IMR-90 (cell line): Measurements from ENCODE around the gene PDE4A. TPM values are rescaled to one million over a fixed set of nuclear protein-coding genes. Genes with fewer than 3 reads are reported as not detected.

ENCODE experiments used
- ATAC-seq: fragments of 200-7000 bp; cut with Tn5 transposase; 2 replicates; pipeline ENCODE4 v1.9.1; 2020; ENCODE audit warnings: low read depth, mild to moderate bottlenecking, moderate library complexity
- BruUV-seq: library from RNA; stranded (reverse); fragments of 400-500 nt; replicated peaks from 2 replicates; lab custom pipeline; 2021; lab: Mats Ljungman, UMichigan
- CTCF ChIA-PET: fragments of 300-600 bp; formaldehyde crosslinking; extraction: SDS; loops from one replicate; lab custom pipeline; 2021; ENCODE audit warnings: antibody characterized with exemption; lab: Yijun Ruan, JAX
- POLR2A ChIA-PET: fragments of 300-600 bp; sonication (Branson Sonifier 250); formaldehyde crosslinking; loops from one replicate; lab custom pipeline; 2022; ENCODE audit warnings: antibody characterized with exemption; ENCODE audit not compliant: unreplicated experiment; lab: Charles Lee
- DNase-seq: peaks from one replicate; pipeline ENCODE4 v3.0.0; 2013
- H2AFZ ChIP-seq: replicated peaks from 2 replicates; pipeline ENCODE3; 2013; ENCODE audit warnings: low read length, mild to moderate bottlenecking; ENCODE audit not compliant: poor library complexity
- H2AK5ac ChIP-seq: 2 replicates; pipeline ENCODE4 v1.6.1; 2013; ENCODE audit warnings: low read depth, low read length, inconsistent platforms
- H2AK9ac ChIP-seq: replicated peaks from 2 replicates; pipeline ENCODE3; 2013; ENCODE audit warnings: mild to moderate bottlenecking, low read depth, low read length, moderate library complexity; ENCODE audit not compliant: poor library complexity
- H2BK120ac ChIP-seq: 2 replicates; pipeline ENCODE4 v1.6.1; 2013; ENCODE audit warnings: low read depth, low read length, inconsistent platforms
- H2BK15ac ChIP-seq: 3 replicates; pipeline ENCODE4 v1.6.1; 2013; ENCODE audit warnings: low read depth, low read length, inconsistent platforms
- H2BK20ac ChIP-seq: 2 replicates; pipeline ENCODE4 v1.6.1; 2013; ENCODE audit warnings: low read depth, mild to moderate bottlenecking, inconsistent platforms, low read length, moderate library complexity
- H2BK5ac ChIP-seq: 2 replicates; pipeline ENCODE4 v1.6.1; 2013; ENCODE audit warnings: mild to moderate bottlenecking, low read depth, low read length, inconsistent platforms; ENCODE audit not compliant: poor library complexity, severe bottlenecking
- H3K14ac ChIP-seq: replicated peaks from 2 replicates; pipeline ENCODE4 v1.6.1; 2013; ENCODE audit warnings: low read depth, low read length, inconsistent platforms
- H3K18ac ChIP-seq: 2 replicates; pipeline ENCODE4 v1.6.1; 2013; ENCODE audit warnings: low read depth, low read length, control low read depth
- H3K23ac ChIP-seq: 2 replicates; pipeline ENCODE4 v1.6.1; 2013; ENCODE audit warnings: low read depth, low read length, inconsistent platforms
- H3K27ac ChIP-seq: 2 replicates; pipeline ENCODE4 v1.5.1; 2013; ENCODE audit warnings: mild to moderate bottlenecking, control low read depth, low read length; ENCODE audit not compliant: insufficient read depth
- H3K27me3 ChIP-seq: 2 replicates; pipeline ENCODE4 v1.6.1; 2013; ENCODE audit warnings: low read length; ENCODE audit not compliant: control insufficient read depth, insufficient read depth
- H3K36me3 ChIP-seq: 2 replicates; pipeline ENCODE4 v1.6.1; 2013; ENCODE audit warnings: low read length, mixed read lengths; ENCODE audit not compliant: control insufficient read depth, insufficient read depth
- H3K4ac ChIP-seq: 2 replicates; pipeline ENCODE4 v1.6.1; 2013; ENCODE audit warnings: low read depth, low read length, inconsistent platforms
- H3K4me1 ChIP-seq: 2 replicates; pipeline ENCODE4 v1.6.1; 2013; ENCODE audit warnings: low read length, mixed read lengths; ENCODE audit not compliant: control insufficient read depth, insufficient read depth
- H3K4me2 ChIP-seq: 2 replicates; pipeline ENCODE4 v1.6.1; 2013; ENCODE audit warnings: low read depth, mild to moderate bottlenecking, control low read depth, low read length, moderate library complexity
- H3K4me3 ChIP-seq: 2 replicates; pipeline ENCODE4 v1.5.1; 2013; ENCODE audit warnings: low read depth, mild to moderate bottlenecking, control low read depth, low read length, moderate library complexity; ENCODE audit not compliant: insufficient read depth
- H3K56ac ChIP-seq: 2 replicates; pipeline ENCODE4 v1.6.1; 2013; ENCODE audit warnings: low read length, inconsistent platforms; ENCODE audit not compliant: insufficient read depth; ENCODE audit errors: extremely low read depth
- H3K79me1 ChIP-seq, 2 experiments: 2 replicates each; pipeline ENCODE4 v1.6.1; 2013; ENCODE audit warnings: low read length in 2 of 2, inconsistent platforms in 1 of 2, low read depth in 1 of 2
- H3K9ac ChIP-seq: 2 replicates; pipeline ENCODE4 v1.6.1; 2013; ENCODE audit warnings: low read depth, low read length, control low read depth
- H3K9me1 ChIP-seq: 2 replicates; pipeline ENCODE4 v1.6.1; 2013; ENCODE audit warnings: low read length, inconsistent platforms; ENCODE audit not compliant: insufficient read depth
- H3K9me3 ChIP-seq: 2 replicates; pipeline ENCODE4 v1.6.1; 2013; ENCODE audit warnings: low read length; ENCODE audit not compliant: control insufficient read depth, insufficient read depth
- H4K20me1 ChIP-seq: 2 replicates; pipeline ENCODE4 v1.6.1; 2013; ENCODE audit warnings: low read length, inconsistent platforms; ENCODE audit not compliant: insufficient read depth
- H4K5ac ChIP-seq: 2 replicates; pipeline ENCODE4 v1.6.1; 2013; ENCODE audit warnings: mild to moderate bottlenecking, low read depth, low read length, control low read depth
- H4K8ac ChIP-seq, 2 experiments: 2 replicates each; pipeline ENCODE4 v1.6.1; 2013; ENCODE audit warnings: low read depth in 2 of 2, low read length in 2 of 2, control low read depth in 1 of 2, inconsistent platforms in 1 of 2
- H4K91ac ChIP-seq: 2 replicates; pipeline ENCODE4 v1.6.1; 2013; ENCODE audit warnings: low read depth, low read length, inconsistent platforms; ENCODE audit not compliant: insufficient read depth
- BHLHE40 ChIP-seq: fragments of 150-350 bp; IDR thresholded peaks from 2 replicates; pipeline ENCODE4 v1.6.1; 2016; ENCODE audit warnings: mild to moderate bottlenecking, low read depth, low read length
- CEBPB ChIP-seq: IDR thresholded peaks from 2 replicates; pipeline ENCODE4 v1.6.1; 2012; ENCODE audit warnings: low read depth, low read length, improper control_type of control experiment
- MAFK ChIP-seq: IDR thresholded peaks from 2 replicates; pipeline ENCODE4 v1.6.1; 2012; ENCODE audit warnings: low read depth, low read length, improper control_type of control experiment
- MAZ ChIP-seq: IDR thresholded peaks from 2 replicates; pipeline ENCODE4 v1.6.1; 2012; ENCODE audit warnings: low read depth, mild to moderate bottlenecking, low read length, improper control_type of control experiment, moderate library complexity, borderline replicate concordance
- NFE2L2 ChIP-seq: fragments of 150-350 bp; IDR thresholded peaks from 2 replicates; pipeline ENCODE4 v1.6.1; 2016; ENCODE audit warnings: low read depth, mild to moderate bottlenecking, low read length
- POLR2A ChIP-seq: IDR thresholded peaks from 2 replicates; pipeline ENCODE4 v1.6.1; 2012; ENCODE audit warnings: mild to moderate bottlenecking, low read depth, low read length
- RAD21 ChIP-seq: IDR thresholded peaks from 2 replicates; pipeline ENCODE4 v1.6.1; 2012; ENCODE audit warnings: low read length, improper control_type of control experiment
- RCOR1 ChIP-seq: IDR thresholded peaks from 2 replicates; pipeline ENCODE4 v1.6.1; 2012; ENCODE audit warnings: mild to moderate bottlenecking, low read length, improper control_type of control experiment; ENCODE audit not compliant: insufficient replicate concordance
- RFX5 ChIP-seq: IDR thresholded peaks from 2 replicates; pipeline ENCODE4 v1.8.0; 2012; ENCODE audit warnings: low read depth, mild to moderate bottlenecking, low read length, moderate library complexity
- SMC3 ChIP-seq: fragments of 150-350 bp; IDR thresholded peaks from 2 replicates; pipeline ENCODE4 v1.6.1; 2016; ENCODE audit warnings: low read depth, mild to moderate bottlenecking, antibody characterized with exemption, low read length, moderate library complexity
- whole genome bisulfite sequencing, 2 experiments: methylation state at CpG; one replicate each; pipeline versions ENCODE4 v1.1.5 to v1.1.7; 2013; ENCODE audit warnings: missing lambda C conversion rate in 2 of 2; ENCODE audit not compliant: insufficient read length in 1 of 2; ENCODE audit errors: extremely low coverage in 2 of 2; 5-methylcytosine and 5-hydroxymethylcytosine counted together
- dilution Hi-C: fragments of 300-500 bp; cut with HindIII; formaldehyde crosslinking; loops from one replicate; pipeline ENCODE4 v1.14.3; 2018; ENCODE audit warnings: low sequenced_read_pairs; ENCODE audit not compliant: unreplicated experiment
- in situ Hi-C: fragments of 300-500 bp; cut with MboI; formaldehyde crosslinking; loops from 3 replicates; pipeline ENCODE4 v1.14.3; 2019; ENCODE audit warnings: low sequenced_read_pairs, inconsistent platforms, mixed read lengths
- intact Hi-C: fragments of 100-400 bp; cut with micrococcal nuclease; formaldehyde crosslinking; loops from 2 replicates; pipeline ENCODE4 v1.10.0; 2022
- polyA plus RNA-seq, 3 experiments: library from polyadenylated mRNA; depleted of rRNA; stranded (reverse); fragments of >200 nt; gene quantifications; 2 replicates each; pipeline ENCODE4 v1.2.3, GENCODE V29; 2012; ENCODE audit warnings: low replicate concordance in 1 of 3
- total RNA-seq: library from RNA; depleted of rRNA; stranded (reverse); fragments of >200 nt; gene quantifications from 2 replicates; pipeline ENCODE4 v1.2.3, GENCODE V29; 2012
- TF ChIP-seq, protein P1 (sequence below): conservative IDR thresholded peaks from 2 replicates; pipeline ENCODE4 v1.5.1; 2012; ENCODE audit warnings: mild to moderate bottlenecking, low read depth, low read length, improper control_type of control experiment
- TF ChIP-seq, protein P2 (sequence below): fragments of 150-350 bp; IDR thresholded peaks from 2 replicates; pipeline ENCODE4 v1.6.1; 2016; ENCODE audit warnings: low read depth, mild to moderate bottlenecking, low read length, moderate library complexity, borderline replicate concordance
- TF ChIP-seq, protein P3 (sequence below): fragments of 150-350 bp; IDR thresholded peaks from 2 replicates; pipeline ENCODE4 v1.6.1; 2017; ENCODE audit warnings: mild to moderate bottlenecking, antibody characterized with exemption, low read length, low read depth

PDE4A gene
- total and polyA plus RNA-seq, 2 of the 4 experiments (the other 2 are of a cell fraction): 1.8 to 7.0 TPM

DNA sequence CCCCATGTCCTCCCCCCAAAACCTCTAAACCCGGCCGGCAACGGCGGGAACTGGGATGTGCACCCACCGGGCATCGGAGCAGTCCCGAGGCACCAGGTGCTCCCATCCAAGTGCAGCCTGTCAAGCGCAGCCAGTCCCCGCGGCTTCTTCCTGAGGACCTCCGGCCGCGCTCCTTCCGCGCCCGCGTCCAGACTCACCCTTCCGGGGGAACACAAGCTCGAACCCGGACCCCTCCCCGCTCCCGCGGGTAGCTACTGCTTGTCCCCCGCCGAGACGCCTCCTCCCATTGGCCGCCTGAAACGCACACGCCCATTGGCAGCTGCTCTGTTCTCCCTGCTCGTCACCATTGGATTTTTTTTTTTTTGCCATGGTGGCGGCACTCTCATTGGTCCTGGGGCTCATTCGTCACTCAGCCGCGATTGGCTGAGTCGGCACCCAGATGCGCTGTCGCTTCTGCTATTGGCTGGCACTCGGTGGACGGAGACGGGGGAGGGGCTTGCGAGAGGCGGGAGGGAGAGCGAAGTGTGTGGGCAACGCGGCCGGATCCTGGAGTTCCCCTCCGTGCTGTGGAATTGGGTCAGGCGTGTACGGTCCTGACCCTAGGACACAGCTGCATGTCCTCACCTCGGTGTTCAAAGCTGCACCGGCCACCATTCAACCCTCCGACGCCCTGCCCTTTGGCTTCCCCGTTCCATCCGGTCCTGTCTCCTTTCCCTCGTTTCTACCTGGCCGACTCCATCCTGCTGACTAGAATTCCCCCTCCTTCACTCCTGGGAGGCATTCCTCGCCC lies 39.8 kb upstream of the PDE4A start, which contains the start of gene TYK2:
TSS of gene TYK2 (minus strand) at position 260 of the 790 bp plus-strand sequence. CDS start 2,166 bp downstream, outside the sequence.
- no peak within 1 kb of the TSS; the same call in 1 of the 2 replicates for H2BK20ac ChIP-seq
- peaks cover 9 to 25% of the 10 kb centered on the region in 2 experiments; a peak in 3 of 4 replicates for H3K79me1 ChIP-seq
- intact Hi-C loops: no loop called here
- H2BK120ac ChIP-seq: peak within 1 kb of the TSS; percentile 7; the same call in 1 of the 2 replicates
- no peaks in the 10 kb centered on the region for H4K20me1 ChIP-seq
- dilution Hi-C loops: no loop called here
- H3K4me2 ChIP-seq: peak within 1 kb of the TSS; percentile 86
- peaks cover 2% of the 10 kb centered on the region for H3K4me1 ChIP-seq
- H4K5ac ChIP-seq: peak within 1 kb of the TSS; percentile 75
- ChIA-PET CTCF (interaction anchor here (0.6 to 1.8 kb wide), 5 partner anchors 8 to 97 kb away, joined by 3 to 4 read pairs (median 3); no protein-coding TSS in a partner anchor), POLR2A (no interaction called here)
- peak within 1 kb of the TSS; percentile 65 for H3K4me3 ChIP-seq
- peak within 1 kb of the TSS; percentile 83 for H3K4ac ChIP-seq
- ATAC-seq (peak; percentile 98), DNase-seq (peak; percentile 98)
- H2AK5ac ChIP-seq: peak within 1 kb of the TSS; percentile 92
- in situ Hi-C loops: loop anchor here (10.0 kb wide), 1 partner anchor 456 kb away; no protein-coding TSS in a partner anchor
- H3K14ac ChIP-seq: peak within 1 kb of the TSS; percentile 93
- H3K9me1 ChIP-seq: no peaks in the 10 kb centered on the region
- peak within 1 kb of the TSS; percentile 78; the same call in 1 of the 3 replicates for H2BK15ac ChIP-seq
- H3K36me3 ChIP-seq: peaks cover 8% of the 10 kb centered on the region; the same call in 1 of the 2 replicates
- H2AK9ac ChIP-seq: peak within 1 kb of the TSS; percentile 98
- H3K9ac ChIP-seq: peak within 1 kb of the TSS; percentile 84
- peak within 1 kb of the TSS; percentile 97 for H2AFZ ChIP-seq
- BruUV-seq: no TSS peak
- no peak within 1 kb of the TSS; the same call in 1 of the 2 replicates for H3K18ac ChIP-seq
- peak within 1 kb of the TSS; percentile 93 to 95 for H4K8ac ChIP-seq
- peak within 1 kb of the TSS; percentile 86 for H3K56ac ChIP-seq
- peak within 1 kb of the TSS; percentile 78 for H4K91ac ChIP-seq
- H3K23ac ChIP-seq: peak within 1 kb of the TSS; percentile 96
- 1% methylated on average over 36 of the region's 58 CpGs; no CpG with 5 or more reads in 1 of the 2 experiments for WGBS, 2 experiments
- H2BK5ac ChIP-seq: peak within 1 kb of the TSS; percentile 73
- H3K27ac ChIP-seq: peak within 1 kb of the TSS; percentile 73
- no peaks in the 10 kb centered on the region for H3K27me3 ChIP-seq
- H3K9me3 ChIP-seq: no peaks in the 10 kb centered on the region
- TF ChIP-seq NFE2L2: no peak
- no peak for TF ChIP-seq SMC3
- TF ChIP-seq, protein P1, sequence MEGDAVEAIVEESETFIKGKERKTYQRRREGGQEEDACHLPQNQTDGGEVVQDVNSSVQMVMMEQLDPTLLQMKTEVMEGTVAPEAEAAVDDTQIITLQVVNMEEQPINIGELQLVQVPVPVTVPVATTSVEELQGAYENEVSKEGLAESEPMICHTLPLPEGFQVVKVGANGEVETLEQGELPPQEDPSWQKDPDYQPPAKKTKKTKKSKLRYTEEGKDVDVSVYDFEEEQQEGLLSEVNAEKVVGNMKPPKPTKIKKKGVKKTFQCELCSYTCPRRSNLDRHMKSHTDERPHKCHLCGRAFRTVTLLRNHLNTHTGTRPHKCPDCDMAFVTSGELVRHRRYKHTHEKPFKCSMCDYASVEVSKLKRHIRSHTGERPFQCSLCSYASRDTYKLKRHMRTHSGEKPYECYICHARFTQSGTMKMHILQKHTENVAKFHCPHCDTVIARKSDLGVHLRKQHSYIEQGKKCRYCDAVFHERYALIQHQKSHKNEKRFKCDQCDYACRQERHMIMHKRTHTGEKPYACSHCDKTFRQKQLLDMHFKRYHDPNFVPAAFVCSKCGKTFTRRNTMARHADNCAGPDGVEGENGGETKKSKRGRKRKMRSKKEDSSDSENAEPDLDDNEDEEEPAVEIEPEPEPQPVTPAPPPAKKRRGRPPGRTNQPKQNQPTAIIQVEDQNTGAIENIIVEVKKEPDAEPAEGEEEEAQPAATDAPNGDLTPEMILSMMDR: no peak
- no peak for TF ChIP-seq RCOR1
- peak; percentile 77; the same call in 1 of the 2 replicates for TF ChIP-seq MAZ
- peak; percentile 2; the same call in 1 of the 2 replicates for TF ChIP-seq MAFK
- no peak for TF ChIP-seq RAD21
- TF ChIP-seq RFX5: peak; percentile 71
- TF ChIP-seq, protein P2, sequence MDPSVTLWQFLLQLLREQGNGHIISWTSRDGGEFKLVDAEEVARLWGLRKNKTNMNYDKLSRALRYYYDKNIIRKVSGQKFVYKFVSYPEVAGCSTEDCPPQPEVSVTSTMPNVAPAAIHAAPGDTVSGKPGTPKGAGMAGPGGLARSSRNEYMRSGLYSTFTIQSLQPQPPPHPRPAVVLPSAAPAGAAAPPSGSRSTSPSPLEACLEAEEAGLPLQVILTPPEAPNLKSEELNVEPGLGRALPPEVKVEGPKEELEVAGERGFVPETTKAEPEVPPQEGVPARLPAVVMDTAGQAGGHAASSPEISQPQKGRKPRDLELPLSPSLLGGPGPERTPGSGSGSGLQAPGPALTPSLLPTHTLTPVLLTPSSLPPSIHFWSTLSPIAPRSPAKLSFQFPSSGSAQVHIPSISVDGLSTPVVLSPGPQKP: no peak
- TF ChIP-seq POLR2A: no peak
- TF ChIP-seq BHLHE40: no peak
- TF ChIP-seq CEBPB: no peak
- TF ChIP-seq, protein P3, sequence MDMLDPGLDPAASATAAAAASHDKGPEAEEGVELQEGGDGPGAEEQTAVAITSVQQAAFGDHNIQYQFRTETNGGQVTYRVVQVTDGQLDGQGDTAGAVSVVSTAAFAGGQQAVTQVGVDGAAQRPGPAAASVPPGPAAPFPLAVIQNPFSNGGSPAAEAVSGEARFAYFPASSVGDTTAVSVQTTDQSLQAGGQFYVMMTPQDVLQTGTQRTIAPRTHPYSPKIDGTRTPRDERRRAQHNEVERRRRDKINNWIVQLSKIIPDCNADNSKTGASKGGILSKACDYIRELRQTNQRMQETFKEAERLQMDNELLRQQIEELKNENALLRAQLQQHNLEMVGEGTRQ: no peak
